NCI-H510A treated with DMSO at 0.1 percent for 48 hours (cell line): Measurements from ENCODE around the gene CNPY4.
A peak's percentile ranks its signal among the peaks of the same experiment; 100 is the strongest.

Experiments used
- DNase-seq: peaks from one replicate; lab custom pipeline; 2025; lab: John Stamatoyannopoulos, UW

Gene CNPY4

GRCh38 chr7:100119072-100119969 is at the start of gene CNPY4, which contains the start of gene TAF6:
TSS of gene CNPY4 (plus strand) at chr7:100119634. CDS start at chr7:100119745, 111 bp downstream.
TSS of gene TAF6 (minus strand) at chr7:100119358. CDS start at chr7:100114209, 5,149 bp downstream.
- DNase-seq: peak; percentile 89

GRCh38 chr7:100069991-100070390 is 49.4 kb upstream of the CNPY4 start:
- DNase-seq: no peak

- no peak for DNase-seq
These were observed 48.3 kb upstream of the CNPY4 start for GRCh38 chr7:100071018-100071723.

GRCh38 chr7:100072462-100072861 is 47.0 kb upstream of the CNPY4 start:
- DNase-seq: no peak

- no peak for DNase-seq
These were observed 44.6 kb upstream of the CNPY4 start for GRCh38 chr7:100074841-100075240.

DNA sequence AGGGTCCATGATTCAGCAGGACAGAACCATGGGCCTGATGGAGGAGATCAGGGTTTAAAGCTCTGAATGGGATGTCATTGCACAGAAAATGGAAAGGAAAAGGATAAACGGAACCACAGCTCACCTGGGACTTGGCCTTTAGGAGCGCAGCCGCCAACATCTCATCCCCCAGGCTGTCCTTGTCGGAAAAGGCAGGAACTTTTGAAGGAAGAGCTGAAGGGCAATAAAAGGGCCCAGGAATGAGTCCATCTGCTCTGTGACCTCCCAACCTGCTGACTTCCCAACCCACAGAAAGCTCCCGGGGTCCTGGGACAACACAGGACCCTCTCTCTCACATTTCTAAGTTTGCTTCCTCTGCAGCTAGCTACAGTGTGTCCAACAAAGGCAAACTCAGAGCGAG is 44.0 kb upstream of the CNPY4 start:
- DNase-seq: no peak

GRCh38 chr7:100077205-100077604 is 42.2 kb upstream of the CNPY4 start:
- DNase-seq: no peak

DNA sequence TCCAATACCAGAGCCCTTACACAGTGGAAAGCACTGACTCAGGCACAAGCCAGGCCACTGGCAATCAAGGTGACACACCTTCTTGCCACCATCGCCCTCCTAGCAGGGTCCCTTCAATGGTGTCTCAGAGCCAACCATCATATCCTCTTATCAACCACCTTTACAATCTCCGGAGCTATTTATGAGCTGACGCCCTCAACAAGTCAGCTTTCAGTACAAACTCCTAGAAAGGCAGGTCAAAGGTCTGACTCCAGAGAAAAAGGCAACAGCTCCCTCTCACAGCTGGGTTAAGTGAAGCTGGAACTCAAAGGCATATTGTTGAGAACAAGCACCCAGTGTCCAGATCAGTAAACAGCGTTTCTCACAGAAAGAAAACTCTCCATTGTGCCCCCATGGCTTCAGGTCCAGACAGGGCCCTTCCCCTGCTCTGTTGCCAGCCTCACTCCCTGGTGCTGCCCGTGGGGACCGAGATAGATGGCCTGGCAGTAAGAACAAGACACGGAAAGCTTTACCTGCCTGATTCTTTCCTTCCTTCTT is 40.3 kb upstream of the CNPY4 start:
- DNase-seq: no peak

DNA sequence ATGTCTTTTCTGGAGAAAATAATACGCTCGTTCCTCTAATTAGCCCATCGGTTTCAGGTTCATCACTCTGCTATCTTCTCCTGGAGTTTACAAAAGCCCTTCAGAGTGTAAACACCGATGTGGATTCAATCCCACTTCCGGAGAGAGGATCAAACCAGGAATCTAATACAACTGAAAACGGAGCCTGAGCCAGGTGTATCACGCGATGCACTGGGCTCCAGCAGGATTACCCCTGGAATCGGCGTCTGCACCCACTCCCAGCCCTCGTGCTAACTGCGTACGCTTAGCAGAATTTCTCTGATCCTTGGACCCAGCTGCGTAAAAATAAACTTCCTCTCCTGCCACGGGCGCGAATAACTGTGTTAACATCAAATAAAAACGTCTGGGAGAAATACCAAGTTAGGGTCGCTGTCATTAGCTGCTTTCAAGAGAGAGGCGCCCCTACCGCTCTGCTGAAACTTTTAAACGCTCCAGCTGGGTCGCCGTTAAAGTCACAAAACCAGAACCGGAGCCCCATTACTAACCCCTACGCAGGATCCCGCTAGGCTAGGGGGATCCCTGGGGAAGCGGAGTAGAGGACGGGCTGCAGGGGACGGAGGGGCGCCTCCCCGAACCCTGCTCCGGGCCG is 38.4 kb upstream of the CNPY4 start:
- DNase-seq: no peak

GRCh38 chr7:100081535-100082102 is 37.8 kb upstream of the CNPY4 start, which contains the start of gene ZNF3:
TSS of gene ZNF3 (minus strand) at chr7:100081723. CDS start at chr7:100077357, 4,366 bp downstream.
- peak; percentile 87 for DNase-seq

DNA sequence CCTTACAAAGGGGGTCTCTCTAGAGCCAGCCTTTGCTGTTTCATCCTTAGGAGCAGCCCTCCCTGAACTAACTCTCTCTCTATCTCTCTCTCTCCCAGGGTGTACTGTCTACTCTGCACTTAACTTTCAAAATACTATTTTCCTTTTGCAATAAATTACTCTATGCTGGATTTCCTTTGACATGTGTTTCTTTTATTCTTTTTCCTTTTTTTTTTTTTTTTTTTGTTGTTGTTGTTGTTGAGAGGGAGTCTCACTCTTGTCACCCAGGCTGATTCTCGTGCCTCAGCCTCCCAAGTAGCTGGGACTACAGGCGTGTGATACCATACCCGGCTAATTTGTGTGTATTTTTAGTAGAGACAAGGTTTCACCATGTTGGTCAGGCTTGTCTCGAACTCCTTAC is 36.5 kb upstream of the CNPY4 start:
- no peak for DNase-seq

DNA sequence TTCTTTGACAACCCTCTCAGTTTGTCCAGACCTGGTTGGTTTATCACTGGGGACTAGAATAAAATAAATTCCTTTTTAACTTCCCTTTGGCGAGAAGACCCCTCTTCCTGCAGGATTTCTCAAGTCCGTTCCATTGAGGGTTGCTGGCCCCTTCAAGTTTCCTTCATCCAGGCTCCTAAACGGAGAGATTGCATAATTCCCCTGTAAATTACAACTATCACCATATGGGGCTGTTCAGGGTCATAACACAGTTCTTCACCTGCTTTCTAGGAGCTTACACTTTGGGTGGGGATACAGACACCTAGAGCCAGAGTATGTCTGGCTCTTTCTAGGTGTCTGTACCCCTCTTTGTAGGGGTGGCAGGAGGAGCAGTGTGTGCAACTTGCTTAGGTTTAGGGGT is 33.9 kb upstream of the CNPY4 start:
- no peak for DNase-seq

DNA sequence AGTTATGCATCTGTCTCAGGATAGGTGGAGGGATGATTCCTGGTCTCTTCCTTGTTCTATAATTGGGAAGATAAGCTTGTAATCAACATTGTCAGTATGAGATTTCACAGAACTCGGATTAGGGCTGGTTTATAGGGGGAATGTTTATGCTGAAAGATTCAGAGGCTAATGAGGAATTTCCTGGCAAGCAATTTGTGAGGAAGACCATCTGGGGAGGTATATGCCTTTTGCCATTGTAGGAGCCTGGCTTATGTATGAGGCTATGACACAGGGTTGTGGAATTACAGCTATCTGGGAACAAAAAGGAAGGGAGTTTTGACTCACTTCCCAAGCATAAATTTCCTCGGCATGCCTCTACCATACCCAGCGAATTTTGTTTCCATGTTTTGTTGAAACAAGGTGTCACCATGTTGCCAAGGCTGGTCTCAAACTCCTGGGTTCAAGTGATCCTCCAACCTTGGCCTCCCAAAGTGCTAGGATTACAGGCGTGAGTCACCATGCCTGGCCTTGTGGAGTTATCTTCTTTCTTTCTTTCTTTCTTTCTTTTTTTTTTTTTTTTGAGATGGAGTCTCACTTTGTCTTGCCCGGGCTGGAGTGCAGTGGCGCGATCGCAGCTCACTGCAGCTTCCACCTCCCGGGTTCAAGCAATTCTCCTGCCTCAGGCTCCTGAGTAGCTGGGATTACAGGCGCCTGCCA is 32.2 kb upstream of the CNPY4 start:
- DNase-seq: no peak

DNA sequence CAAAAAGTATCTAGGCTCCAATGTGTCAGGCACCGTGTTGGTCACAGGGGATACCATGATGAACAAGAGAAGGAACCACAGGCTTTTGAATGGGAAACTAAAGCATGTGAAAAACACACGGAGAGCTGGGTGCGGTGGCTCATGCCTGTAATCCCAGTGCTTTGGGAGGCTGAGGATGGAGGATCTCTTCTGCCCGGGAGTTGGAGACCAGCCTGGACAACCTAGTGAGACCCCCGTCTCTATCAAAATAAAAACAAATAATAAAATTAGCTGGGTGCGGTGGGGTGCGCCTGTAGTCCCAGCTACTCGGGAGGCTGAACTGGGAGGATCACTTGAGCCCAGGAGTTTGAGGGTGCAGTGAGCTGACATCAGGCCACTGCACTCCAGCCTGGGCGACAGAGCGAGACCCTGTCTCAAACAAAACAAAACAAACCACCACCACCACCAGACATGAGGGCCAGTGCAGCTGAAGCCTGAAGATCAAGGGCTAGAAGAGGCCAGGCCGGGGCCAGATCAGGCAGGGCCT is 31.3 kb upstream of the CNPY4 start:
- DNase-seq: no peak

DNA sequence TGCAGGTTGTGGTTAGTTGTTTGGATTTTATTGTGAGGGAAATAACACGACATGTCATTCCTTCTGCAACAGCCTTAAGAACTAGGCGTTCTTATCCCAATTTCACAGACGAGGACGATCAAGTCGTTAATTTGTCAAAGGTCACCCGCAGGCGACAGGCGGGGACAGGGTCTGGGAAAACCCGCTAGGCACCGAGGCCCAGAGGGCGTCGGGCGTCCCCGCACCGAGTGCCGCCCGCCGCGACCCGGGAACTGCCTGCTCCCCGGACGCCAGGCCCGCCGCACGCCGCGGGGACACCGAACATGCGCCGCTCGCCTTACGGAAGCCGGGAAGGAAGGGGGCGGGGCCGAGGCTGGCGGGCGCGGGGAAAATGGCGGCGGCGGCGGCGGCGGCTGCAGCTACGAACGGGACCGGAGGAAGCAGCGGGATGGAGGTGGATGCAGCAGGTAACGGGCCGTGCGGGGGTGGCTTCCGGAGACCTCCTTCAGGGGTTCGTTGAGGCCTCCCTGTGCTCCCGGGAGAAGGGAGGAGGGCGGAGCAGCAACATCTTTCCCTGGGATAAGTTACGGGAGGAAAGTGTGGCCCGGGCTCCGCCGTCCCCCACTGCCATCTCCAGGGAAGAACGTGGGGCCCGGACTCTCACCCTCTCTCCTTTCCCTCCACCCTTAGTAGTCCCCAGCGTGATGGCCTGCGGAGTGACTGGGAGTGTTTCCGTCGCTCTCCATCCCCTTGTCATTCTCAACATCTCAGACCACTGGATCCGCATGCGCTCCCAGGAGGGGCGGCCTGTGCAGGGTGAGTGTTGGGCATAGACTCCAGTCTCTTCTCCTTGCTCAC is 30.6 kb upstream of the CNPY4 start, which contains the start of gene COPS6:
TSS of gene COPS6 (plus strand) at position 349 of the 837 bp plus-strand sequence. CDS start at position 371, 22 bp downstream.
- DNase-seq: peak; percentile 22

GRCh38 chr7:100089458-100090196 is 29.8 kb upstream of the CNPY4 start:
- DNase-seq: no peak

- DNase-seq: no peak
These were observed 28.7 kb upstream of the CNPY4 start for GRCh38 chr7:100090527-100091410.
